Astrocyte (in vitro differentiated cells and primary cell): ENCODE measurements around the gene ZNF335. TPM values are rescaled to one million over a fixed set of nuclear protein-coding genes. Genes with fewer than 3 reads are reported as not detected.

Source experiments
- DNase-seq: peaks from one replicate; pipeline ENCODE4 v3.0.0-alpha.2; 2010; ENCODE audit warnings: low read depth
- FAIRE-seq: peaks from 2 replicates; lab custom pipeline; 2011; peaks lifted over from hg19 to GRCh38; lab: Jason Lieb, UNC
- H2AFZ ChIP-seq: 2 replicates; pipeline ENCODE4 v1.6.0; 2012; ENCODE audit warnings: low read depth, low read length, inconsistent platforms
- H3K27ac ChIP-seq: 2 replicates; pipeline ENCODE4 v1.5.1; 2011; ENCODE audit warnings: low read depth, low read length, inconsistent platforms
- H3K27me3 ChIP-seq: 2 replicates; pipeline ENCODE4 v1.6.0; 2011; ENCODE audit warnings: low read length, inconsistent platforms; ENCODE audit not compliant: insufficient read depth
- H3K36me3 ChIP-seq: 2 replicates; pipeline ENCODE4 v1.5.1; 2011; ENCODE audit warnings: low read length, inconsistent platforms; ENCODE audit not compliant: insufficient read depth
- H3K4me1 ChIP-seq: 2 replicates; pipeline ENCODE4 v1.5.1; 2011; ENCODE audit warnings: low read length, inconsistent platforms; ENCODE audit not compliant: insufficient read depth
- H3K4me2 ChIP-seq: 2 replicates; pipeline ENCODE4 v1.6.0; 2012; ENCODE audit warnings: low read length, inconsistent platforms
- H3K4me3 ChIP-seq: 2 replicates; pipeline ENCODE4 v1.5.1; 2011; ENCODE audit warnings: low read depth, mild to moderate bottlenecking, low read length, inconsistent platforms; ENCODE audit not compliant: insufficient read depth
- H3K79me2 ChIP-seq: 2 replicates; pipeline ENCODE4 v1.6.0; 2012; ENCODE audit warnings: mild to moderate bottlenecking, low read length, inconsistent platforms; ENCODE audit not compliant: insufficient read depth
- H3K9ac ChIP-seq: 2 replicates; pipeline ENCODE4 v1.6.0; 2012; ENCODE audit warnings: mild to moderate bottlenecking, low read length, inconsistent platforms
- H3K9me3 ChIP-seq: 2 replicates; pipeline ENCODE4 v1.5.1; 2012; ENCODE audit warnings: low read depth, mild to moderate bottlenecking, low read length, inconsistent platforms; ENCODE audit not compliant: insufficient read depth
- H4K20me1 ChIP-seq: 2 replicates; pipeline ENCODE4 v1.6.0; 2012; ENCODE audit warnings: low read length, inconsistent platforms; ENCODE audit not compliant: insufficient read depth
- H3K27ac Mint-ChIP-seq: one replicate; pipeline ENCODE4 v1.8.0; 2021; ENCODE audit warnings: mild to moderate bottlenecking, mixed read lengths; ENCODE audit not compliant: unreplicated experiment
- H3K27me3 Mint-ChIP-seq: one replicate; pipeline ENCODE4 v1.8.0; 2021; ENCODE audit warnings: low read depth, mixed read lengths; ENCODE audit not compliant: unreplicated experiment
- H3K36me3 Mint-ChIP-seq: one replicate; pipeline ENCODE4 v1.8.0; 2021; ENCODE audit warnings: low read depth, mixed read lengths; ENCODE audit not compliant: unreplicated experiment
- H3K4me1 Mint-ChIP-seq: one replicate; pipeline ENCODE4 v1.8.0; 2021; ENCODE audit warnings: low read depth, mixed read lengths; ENCODE audit not compliant: unreplicated experiment
- H3K4me3 Mint-ChIP-seq: one replicate; pipeline ENCODE4 v1.8.0; 2021; ENCODE audit warnings: mild to moderate bottlenecking, moderate library complexity, mixed read lengths; ENCODE audit not compliant: unreplicated experiment
- H3K9me3 Mint-ChIP-seq: one replicate; pipeline ENCODE4 v1.8.0; 2021; ENCODE audit warnings: mild to moderate bottlenecking, mixed read lengths; ENCODE audit not compliant: unreplicated experiment
- CTCF ChIP-seq: IDR thresholded peaks from 2 replicates; pipeline ENCODE4 v1.5.1; 2011; ENCODE audit warnings: low read depth, mild to moderate bottlenecking, inconsistent platforms, low read length, moderate library complexity; ENCODE audit not compliant: insufficient read depth
- EZH2 ChIP-seq: IDR thresholded peaks from 2 replicates; pipeline ENCODE4 v1.6.1; 2012; ENCODE audit warnings: mild to moderate bottlenecking, low read length, inconsistent platforms; ENCODE audit not compliant: insufficient read depth
- total RNA-seq: library from RNA; stranded (reverse); gene quantifications from 2 replicates; pipeline ENCODE4 v1.2.1, GENCODE V29; 2021

ZNF335 gene
- total RNA-seq, 1 donor from 2014 or later: 18.6 TPM

- H3K36me3 ChIP-seq: peaks cover 41% of the 10 kb centered on the region
- no peaks in the 10 kb centered on the region for H3K27me3 Mint-ChIP-seq
- H3K4me2 ChIP-seq: no peak overlapping the region
- no peaks in the 10 kb centered on the region for H3K27me3 ChIP-seq
- no peak overlapping the region for H3K9ac ChIP-seq
- H4K20me1 ChIP-seq: peaks cover 22% of the 10 kb centered on the region
- H3K4me3 ChIP-seq: no peak overlapping the region
- FAIRE-seq (no peak), DNase-seq (no peak)
- H3K4me1 Mint-ChIP-seq: peaks cover 2% of the 10 kb centered on the region
- peaks cover 35% of the 10 kb centered on the region for H3K36me3 Mint-ChIP-seq
- no peaks in the 10 kb centered on the region for H3K9me3 Mint-ChIP-seq
- no peak overlapping the region for H2AFZ ChIP-seq
- H3K27ac ChIP-seq: no peak overlapping the region
- H3K4me3 Mint-ChIP-seq: no peak overlapping the region
- no peak overlapping the region for H3K27ac Mint-ChIP-seq
- H3K4me1 ChIP-seq: no peaks in the 10 kb centered on the region
- TF ChIP-seq CTCF: no peak
- no peak for TF ChIP-seq EZH2
- no peaks in the 10 kb centered on the region for H3K79me2 ChIP-seq
- H3K9me3 ChIP-seq: no peaks in the 10 kb centered on the region
Measured at GRCh38 chr20:45949542-45950329, 22.3 kb downstream of the ZNF335 start.

GRCh38 chr20:45948742-45949541, 23.1 kb downstream of the ZNF335 start:
- no peak for FAIRE-seq
- no peak overlapping the region for H2AFZ ChIP-seq
- no peaks in the 10 kb centered on the region for H3K9me3 Mint-ChIP-seq
- H3K4me1 Mint-ChIP-seq: peaks cover 8% of the 10 kb centered on the region
- H3K36me3 ChIP-seq: peaks cover 41% of the 10 kb centered on the region
- no peak overlapping the region for H3K4me3 ChIP-seq
- H3K4me1 ChIP-seq: peaks cover 4% of the 10 kb centered on the region
- no peak for TF ChIP-seq CTCF
- TF ChIP-seq EZH2: no peak
- no peak overlapping the region for H3K9ac ChIP-seq
- H3K27ac ChIP-seq: no peak overlapping the region
- H3K4me3 Mint-ChIP-seq: no peak overlapping the region
- H3K9me3 ChIP-seq: no peaks in the 10 kb centered on the region
- no peak for DNase-seq
- peaks cover 38% of the 10 kb centered on the region for H3K36me3 Mint-ChIP-seq
- H3K4me2 ChIP-seq: no peak overlapping the region
- H4K20me1 ChIP-seq: peaks cover 22% of the 10 kb centered on the region
- no peaks in the 10 kb centered on the region for H3K27me3 ChIP-seq
- H3K27me3 Mint-ChIP-seq: no peaks in the 10 kb centered on the region
- H3K79me2 ChIP-seq: no peaks in the 10 kb centered on the region
- H3K27ac Mint-ChIP-seq: no peak overlapping the region
